Measurements from ENCODE around the gene ALK.

The ALK gene

DNA sequence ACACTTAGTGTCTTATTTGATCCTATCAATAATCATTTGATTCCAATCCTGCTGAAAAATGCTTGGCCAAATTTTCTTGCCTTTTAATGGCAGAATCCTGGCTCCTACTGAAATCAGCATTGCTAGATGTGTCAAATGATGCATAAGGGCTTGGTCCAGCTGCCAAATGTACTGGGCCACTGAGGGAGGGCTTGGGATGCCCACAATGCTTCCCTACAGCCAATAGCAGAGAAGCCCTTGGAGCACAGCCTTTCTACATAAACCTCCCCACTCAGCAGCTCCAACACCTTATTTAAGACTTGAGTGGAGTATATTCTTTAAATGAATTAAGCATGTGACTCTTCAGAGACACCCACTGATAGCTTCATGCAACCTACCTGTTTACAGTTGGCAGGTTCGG is 3.6 kb downstream of the ALK start:
- in situ Hi-C loops (cut with HindIII; ENCODE audit: low sequenced_read_pairs) = no loop called here
- TF ChIP-seq, protein P1, sequence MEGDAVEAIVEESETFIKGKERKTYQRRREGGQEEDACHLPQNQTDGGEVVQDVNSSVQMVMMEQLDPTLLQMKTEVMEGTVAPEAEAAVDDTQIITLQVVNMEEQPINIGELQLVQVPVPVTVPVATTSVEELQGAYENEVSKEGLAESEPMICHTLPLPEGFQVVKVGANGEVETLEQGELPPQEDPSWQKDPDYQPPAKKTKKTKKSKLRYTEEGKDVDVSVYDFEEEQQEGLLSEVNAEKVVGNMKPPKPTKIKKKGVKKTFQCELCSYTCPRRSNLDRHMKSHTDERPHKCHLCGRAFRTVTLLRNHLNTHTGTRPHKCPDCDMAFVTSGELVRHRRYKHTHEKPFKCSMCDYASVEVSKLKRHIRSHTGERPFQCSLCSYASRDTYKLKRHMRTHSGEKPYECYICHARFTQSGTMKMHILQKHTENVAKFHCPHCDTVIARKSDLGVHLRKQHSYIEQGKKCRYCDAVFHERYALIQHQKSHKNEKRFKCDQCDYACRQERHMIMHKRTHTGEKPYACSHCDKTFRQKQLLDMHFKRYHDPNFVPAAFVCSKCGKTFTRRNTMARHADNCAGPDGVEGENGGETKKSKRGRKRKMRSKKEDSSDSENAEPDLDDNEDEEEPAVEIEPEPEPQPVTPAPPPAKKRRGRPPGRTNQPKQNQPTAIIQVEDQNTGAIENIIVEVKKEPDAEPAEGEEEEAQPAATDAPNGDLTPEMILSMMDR (IDR thresholded peaks at IDR 0.05; ENCODE audit: low read depth, low read length, missing control alignments) = no peak
- no peak overlapping the region for H3K4me3 ChIP-seq (ENCODE audit: low read depth, low read length)
- DNase-seq (ENCODE audit: low read depth) = no peak

DNA sequence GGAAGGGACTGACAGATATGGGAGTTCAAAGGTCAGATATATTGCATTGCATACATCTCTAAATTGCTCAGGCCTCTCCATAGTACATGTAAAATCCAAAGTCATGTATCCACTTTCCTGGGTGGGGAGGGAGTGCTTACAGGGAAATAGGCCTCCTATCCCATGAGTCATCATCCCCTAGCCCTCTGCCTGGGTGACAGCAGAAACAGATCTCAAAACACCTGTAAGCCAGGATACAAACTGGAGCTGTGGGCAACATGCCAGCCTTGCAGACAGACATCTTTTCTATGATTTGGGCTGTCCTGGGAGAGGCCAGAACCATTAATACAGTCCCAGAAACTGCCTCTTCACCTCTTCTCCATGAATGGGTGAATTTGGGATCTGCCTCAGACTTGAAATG is 4.8 kb downstream of the ALK start:
- no peak overlapping the region for H3K4me3 ChIP-seq (ENCODE audit: low read depth, low read length)
- in situ Hi-C loops (cut with HindIII; ENCODE audit: low sequenced_read_pairs) = no loop called here
- no peak for DNase-seq (ENCODE audit: low read depth)
- TF ChIP-seq, protein P1 (IDR thresholded peaks at IDR 0.05; ENCODE audit: low read depth, low read length, missing control alignments) = no peak

DNA sequence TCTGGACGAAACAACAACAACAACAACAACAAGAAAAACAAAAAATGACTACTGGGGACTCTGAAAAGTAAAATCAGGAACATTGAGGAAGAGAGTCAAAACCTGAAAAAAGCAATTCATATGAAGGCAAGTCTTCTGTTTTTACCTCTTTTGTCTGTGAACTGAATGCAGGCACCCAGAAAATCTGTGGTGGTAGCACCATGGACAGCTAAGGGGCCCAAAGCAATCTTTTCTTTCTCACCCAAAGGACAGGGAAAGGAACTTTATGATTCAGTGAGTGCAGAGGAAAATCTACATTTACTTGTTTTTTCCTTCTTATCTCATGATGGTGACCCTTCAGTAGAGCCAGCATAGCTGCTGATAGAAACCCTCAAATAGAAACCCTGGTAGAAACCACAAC is 10.4 kb downstream of the ALK start:
- DNase-seq (ENCODE audit: low read depth) = no peak
- H3K4me3 ChIP-seq (ENCODE audit: low read depth, low read length) = no peak overlapping the region

DNA sequence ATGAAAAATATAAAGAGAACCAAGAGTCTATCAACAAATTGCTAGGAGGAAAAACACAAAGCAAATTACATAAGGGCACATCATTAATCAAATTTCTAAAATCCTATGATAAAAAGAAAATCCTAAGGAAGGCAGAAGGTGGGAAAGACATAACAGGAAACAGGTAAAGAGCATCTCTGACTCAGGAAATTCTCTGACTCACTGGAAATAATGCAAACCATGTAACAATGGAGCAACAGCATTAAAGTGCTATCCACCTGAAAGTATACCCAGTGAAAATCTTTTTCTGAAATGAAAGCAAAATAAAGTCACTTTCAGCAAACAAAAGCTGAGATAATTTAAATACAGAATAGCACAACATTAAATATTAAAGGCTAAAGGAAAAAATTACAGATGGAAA is 10.9 kb downstream of the ALK start:
- in situ Hi-C loops (cut with HindIII; ENCODE audit: low sequenced_read_pairs) = no loop called here
- DNase-seq (ENCODE audit: low read depth) = no peak
- H3K4me3 ChIP-seq (ENCODE audit: low read depth, low read length) = no peak overlapping the region
- TF ChIP-seq, protein P1 (IDR thresholded peaks at IDR 0.05; ENCODE audit: low read depth, low read length, missing control alignments) = no peak

More for the DNA sequence above, 10.4 kb downstream of the ALK start:
- in situ Hi-C loops (cut with HindIII; ENCODE audit: low sequenced_read_pairs) = no loop called here
- TF ChIP-seq, protein P1 (IDR thresholded peaks at IDR 0.05; ENCODE audit: low read depth, low read length, missing control alignments) = no peak

DNA sequence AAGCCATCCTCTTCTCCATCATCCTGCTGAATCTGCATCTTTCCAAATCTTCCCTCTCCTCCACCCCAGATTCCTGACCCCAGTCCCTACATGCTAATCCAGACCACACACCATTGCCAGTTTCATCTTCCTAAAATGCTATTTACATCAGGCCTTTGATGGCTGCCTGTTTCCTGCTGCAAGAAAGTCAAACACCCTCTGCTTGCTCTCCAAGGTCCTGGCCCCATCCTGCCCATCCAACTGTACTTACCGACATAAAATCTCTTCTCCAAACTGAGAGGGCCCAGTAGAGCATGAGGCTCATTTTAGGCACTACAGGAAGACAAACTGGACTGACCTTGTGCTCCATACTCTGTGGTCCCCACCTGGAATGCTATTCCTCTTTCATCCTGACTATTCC is 19.0 kb downstream of the ALK start:
- in situ Hi-C loops (cut with HindIII; ENCODE audit: low sequenced_read_pairs) = no loop called here
- TF ChIP-seq, protein P1 (IDR thresholded peaks at IDR 0.05; ENCODE audit: low read depth, low read length, missing control alignments) = no peak
- H3K4me3 ChIP-seq (ENCODE audit: low read depth, low read length) = no peak overlapping the region
- DNase-seq (ENCODE audit: low read depth) = no peak

DNA sequence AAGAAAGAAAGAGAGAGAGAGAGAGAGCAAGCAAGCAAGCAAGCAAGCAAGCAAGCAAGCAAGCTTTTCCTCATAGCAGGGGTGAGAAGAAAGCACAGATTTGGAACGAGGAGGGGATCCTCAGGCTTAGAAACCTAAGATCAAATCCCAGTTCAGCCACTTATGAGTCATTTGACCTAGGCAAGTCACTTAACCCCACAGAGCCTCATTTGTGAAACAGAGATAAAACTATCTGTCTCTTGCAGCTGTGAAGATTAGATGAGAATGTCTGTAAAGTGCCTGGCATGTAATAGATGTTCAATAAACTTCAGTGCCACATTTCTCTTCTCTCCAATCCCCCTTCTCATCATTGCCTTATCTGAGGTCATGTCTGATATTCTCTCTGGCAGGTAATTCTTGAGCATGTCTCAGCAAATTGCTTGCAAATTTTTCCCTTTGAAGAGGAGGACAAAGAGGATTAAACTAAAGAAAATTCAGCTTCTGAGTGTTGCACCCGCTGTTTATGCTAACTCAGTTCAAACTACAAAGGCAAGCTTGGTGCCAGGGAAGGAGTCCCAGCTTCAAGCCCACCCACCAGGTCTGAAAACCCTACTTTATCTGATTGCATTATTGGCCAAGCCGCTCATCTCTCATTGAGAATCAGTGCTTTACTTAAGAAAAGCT is 20.3 kb downstream of the ALK start:
- DNase-seq (ENCODE audit: low read depth) = no peak
- in situ Hi-C loops (cut with HindIII; ENCODE audit: low sequenced_read_pairs) = no loop called here
- TF ChIP-seq, protein P1 (IDR thresholded peaks at IDR 0.05; ENCODE audit: low read depth, low read length, missing control alignments) = no peak
- no peak overlapping the region for H3K4me3 ChIP-seq (ENCODE audit: low read depth, low read length)

Measured in astrocyte of the cerebellum (primary cell).